ENCODE data around the gene MAP4K3.
A peak's percentile ranks its signal among the peaks of the same experiment; 100 is the strongest.
"Not testable (repeated sequence)": the region's sequence is repeated elsewhere in the genome, so short reads cannot be mapped to it uniquely, and the experiment has no call there.

Gene MAP4K3

GRCh38 chr2:39383146-39383545 is 53.9 kb downstream of the MAP4K3 start:
- DNase-seq, result no peak

GRCh38 chr2:39381653-39382052 is 55.4 kb downstream of the MAP4K3 start:
- TF ChIP-seq POLR2A (IDR thresholded peaks at IDR 0.05; ENCODE audit: low read length) (no peak), GATA1 (IDR thresholded peaks at IDR 0.05; ENCODE audit: low read depth, low read length) (no peak)
- DNase-seq, result no peak

More at GRCh38 chr2:39383146-39383545, 53.9 kb downstream of the MAP4K3 start:
- TF ChIP-seq POLR2A (IDR thresholded peaks at IDR 0.05; ENCODE audit: low read length) (no peak), GATA1 (IDR thresholded peaks at IDR 0.05; ENCODE audit: low read depth, low read length) (no peak)

- TF ChIP-seq POLR2A (IDR thresholded peaks at IDR 0.05; ENCODE audit: low read length) (no peak), GATA1 (IDR thresholded peaks at IDR 0.05; ENCODE audit: low read depth, low read length) (no peak)
- no peak for DNase-seq
Measured at GRCh38 chr2:39380525-39381150, 56.4 kb downstream of the MAP4K3 start.

GRCh38 chr2:39379643-39380524 is 57.2 kb downstream of the MAP4K3 start:
- TF ChIP-seq GATA1 (IDR thresholded peaks at IDR 0.05; ENCODE audit: low read depth, low read length) (no peak), POLR2A (IDR thresholded peaks at IDR 0.05; ENCODE audit: low read length) (no peak)
- peak; percentile 61 to 70 for DNase-seq

- TF ChIP-seq POLR2A (IDR thresholded peaks at IDR 0.05; ENCODE audit: low read length) (no peak), GATA1 (IDR thresholded peaks at IDR 0.05; ENCODE audit: low read depth, low read length) (no peak)
Measured at GRCh38 chr2:39378968-39379367, 58.1 kb downstream of the MAP4K3 start.

GRCh38 chr2:39377226-39377939 is 59.7 kb downstream of the MAP4K3 start:
- DNase-seq, result peak; percentile 27 to 42
- TF ChIP-seq POLR2A (IDR thresholded peaks at IDR 0.05; ENCODE audit: low read length) (peak; percentile 60), GATA1 (IDR thresholded peaks at IDR 0.05; ENCODE audit: low read depth, low read length) (no peak)

More at GRCh38 chr2:39378968-39379367, 58.1 kb downstream of the MAP4K3 start:
- DNase-seq, result no peak

GRCh38 chr2:39375917-39376316 is 61.2 kb downstream of the MAP4K3 start:
- TF ChIP-seq GATA1 (IDR thresholded peaks at IDR 0.05; ENCODE audit: low read depth, low read length) (no peak), POLR2A (IDR thresholded peaks at IDR 0.05; ENCODE audit: low read length) (no peak)
- DNase-seq, result no peak

GRCh38 chr2:39373181-39373802 is 63.8 kb downstream of the MAP4K3 start:
- no peak for TF ChIP-seq POLR2A (IDR thresholded peaks at IDR 0.05; ENCODE audit: low read length)
- DNase-seq, result no peak

- no peak for DNase-seq
- TF ChIP-seq GATA1 (IDR thresholded peaks at IDR 0.05; ENCODE audit: low read depth, low read length) (no peak), POLR2A (IDR thresholded peaks at IDR 0.05; ENCODE audit: low read length) (no peak)
Measured at GRCh38 chr2:39370101-39370500, 67.0 kb downstream of the MAP4K3 start.

- no peak for DNase-seq
- TF ChIP-seq GATA1 (IDR thresholded peaks at IDR 0.05; ENCODE audit: low read depth, low read length), result no peak
- no peak for TF ChIP-seq POLR2A (IDR thresholded peaks at IDR 0.05; ENCODE audit: low read length)
Measured at GRCh38 chr2:39368846-39369245, 68.2 kb downstream of the MAP4K3 start.

- TF ChIP-seq GATA1 (IDR thresholded peaks at IDR 0.05; ENCODE audit: low read depth, low read length), result no peak
- no peak for TF ChIP-seq POLR2A (IDR thresholded peaks at IDR 0.05; ENCODE audit: low read length)
- DNase-seq, result no peak
Measured at GRCh38 chr2:39368376-39368775, 68.7 kb downstream of the MAP4K3 start.

GRCh38 chr2:39362595-39362994 is 74.5 kb downstream of the MAP4K3 start:
- no peak for DNase-seq
- TF ChIP-seq POLR2A (IDR thresholded peaks at IDR 0.05; ENCODE audit: low read length) (no peak), GATA1 (IDR thresholded peaks at IDR 0.05; ENCODE audit: low read depth, low read length) (no peak)

- TF ChIP-seq GATA1 (IDR thresholded peaks at IDR 0.05; ENCODE audit: low read depth, low read length) (no peak), POLR2A (IDR thresholded peaks at IDR 0.05; ENCODE audit: low read length) (no peak)
- no peak for DNase-seq
Measured at GRCh38 chr2:39361511-39361910, 75.6 kb downstream of the MAP4K3 start.

GRCh38 chr2:39360342-39360741 is 76.7 kb downstream of the MAP4K3 start:
- not testable (repeated sequence) for DNase-seq

Measured in erythroblast (primary cell).